OCI-LY7 (cell line): Measurements from ENCODE around the gene EPHX1. TPM values are rescaled to one million over a fixed set of nuclear protein-coding genes. Genes with fewer than 3 reads are reported as not detected.

Source experiments
- BruUV-seq: library from RNA; stranded (reverse); fragments of 400-500 nt; replicated peaks from 2 replicates; lab custom pipeline; 2021; lab: Mats Ljungman, UMichigan
- CTCF ChIA-PET: fragments of 300-600 bp; sonication (Branson Sonifier 250); formaldehyde crosslinking; loops from one replicate; lab custom pipeline; 2022; ENCODE audit warnings: antibody characterized with exemption; ENCODE audit not compliant: unreplicated experiment; lab: Charles Lee
- POLR2A ChIA-PET: fragments of 300-600 bp; sonication (Branson Sonifier 250); formaldehyde crosslinking; loops from one replicate; lab custom pipeline; 2022; ENCODE audit warnings: antibody characterized with exemption; lab: Charles Lee
- DNase-seq: peaks from one replicate; pipeline ENCODE4 v3.0.0-alpha.2; 2015; ENCODE audit warnings: low spot score
- H2AFZ ChIP-seq: fragments of 200-600 bp; sonication (generic), shearing (Covaris generic); 2 replicates; pipeline ENCODE4 v1.6.1; 2014; ENCODE audit warnings: mild to moderate bottlenecking, antibody characterized with exemption, low read length, moderate library complexity
- H3K27ac ChIP-seq: fragments of 200-600 bp; sonication (generic); 2 replicates; pipeline ENCODE4 v1.5.1; 2014; ENCODE audit warnings: mixed run types, low read depth, mild to moderate bottlenecking, moderate library complexity, low read length, inconsistent platforms; ENCODE audit not compliant: poor library complexity, severe bottlenecking
- H3K36me3 ChIP-seq: fragments of 200-600 bp; sonication (generic); 2 replicates; pipeline ENCODE4 v1.6.1; 2014; ENCODE audit warnings: mild to moderate bottlenecking, antibody characterized with exemption, low read length, moderate library complexity, mixed read lengths; ENCODE audit not compliant: insufficient read depth
- H3K4me1 ChIP-seq: fragments of 200-600 bp; sonication (generic); 2 replicates; pipeline ENCODE4 v1.5.1; 2014; ENCODE audit warnings: mild to moderate bottlenecking, low read length; ENCODE audit not compliant: insufficient read depth, poor library complexity, severe bottlenecking
- H3K4me2 ChIP-seq: fragments of 200-600 bp; sonication (generic); 2 replicates; pipeline ENCODE4 v1.6.1; 2014; ENCODE audit warnings: mild to moderate bottlenecking, low read length
- H3K4me3 ChIP-seq: fragments of 200-600 bp; sonication (generic); 2 replicates; pipeline ENCODE4 v1.5.1; 2014; ENCODE audit warnings: mild to moderate bottlenecking, low read depth, low read length; ENCODE audit not compliant: poor library complexity, severe bottlenecking
- H3K79me2 ChIP-seq: fragments of 200-600 bp; sonication (generic); 2 replicates; pipeline ENCODE4 v1.6.1; 2016; ENCODE audit warnings: low read depth, mild to moderate bottlenecking, low read length, moderate library complexity, mixed read lengths; ENCODE audit not compliant: insufficient read depth
- H3K9me2 ChIP-seq: fragments of 200-600 bp; sonication (generic); 2 replicates; pipeline ENCODE4 v1.6.1; 2016; ENCODE audit warnings: mild to moderate bottlenecking, low read length, mixed read lengths; ENCODE audit not compliant: insufficient read depth
- H3K9me3 ChIP-seq: fragments of 200-600 bp; sonication (generic); 2 replicates; pipeline ENCODE4 v1.6.1; 2014; ENCODE audit warnings: mild to moderate bottlenecking, mixed run types, low read length, mixed read lengths
- H4K20me1 ChIP-seq: fragments of 200-600 bp; sonication (generic); 2 replicates; pipeline ENCODE4 v1.6.1; 2014; ENCODE audit warnings: mild to moderate bottlenecking, antibody characterized with exemption, low read length, moderate library complexity, mixed read lengths; ENCODE audit not compliant: insufficient read depth
- CTCF ChIP-seq: fragments of 200-600 bp; sonication (generic); conservative IDR thresholded peaks from 2 replicates; pipeline ENCODE4 v1.5.1; 2014; ENCODE audit warnings: mild to moderate bottlenecking, antibody characterized with exemption, low read length, moderate library complexity, mixed read lengths
- EZH2phosphoT487 ChIP-seq: fragments of 200-600 bp; sonication (generic); IDR thresholded peaks from 2 replicates; pipeline ENCODE4 v1.6.1; 2018; ENCODE audit warnings: low read depth, borderline replicate concordance, mild to moderate bottlenecking, mixed run types, antibody characterized with exemption, low read length, moderate library complexity, mixed read lengths
- intact Hi-C: fragments of 100-400 bp; cut with micrococcal nuclease; formaldehyde crosslinking; loops from one replicate; pipeline ENCODE4 v1.10.0; 2022; ENCODE audit not compliant: unreplicated experiment
- total RNA-seq, 2 experiments: library from RNA; depleted of rRNA in 1 of 2; stranded (reverse); fragments of >200 nt in 1 of 2; shearing (Covaris generic) in 1 of 2; gene quantifications; 2 replicates each; pipeline ENCODE4 v1.2.3, GENCODE V29; 2014 to 2022

The EPHX1 gene
- total RNA-seq, 2 experiments from 2014 or later = 0.44 to 1.3 TPM

- POLR2A ChIA-PET = no interaction called here
- peaks cover 40% of the 10 kb centered on the region; the same call in 1 of the 2 replicates for H3K36me3 ChIP-seq
Observed at GRCh38 chr1:225861834-225862580, 52.1 kb downstream of the EPHX1 start.

GRCh38 chr1:225862581-225862950 is 52.6 kb downstream of the EPHX1 start:
- Histone ChIP-seq H3K79me2 (no peaks in the 10 kb centered on the region), H3K9me3 (no peaks in the 10 kb centered on the region), H4K20me1 (no peaks in the 10 kb centered on the region), H3K4me2 (no peak overlapping the region), H3K4me1 (no peaks in the 10 kb centered on the region), H3K36me3 (peaks cover 42% of the 10 kb centered on the region; the same call in 1 of the 2 replicates), H3K9me2 (no peaks in the 10 kb centered on the region), H3K27ac (no peak overlapping the region), H3K4me3 (no peak overlapping the region), H2AFZ (no peak overlapping the region)
- POLR2A ChIA-PET = no interaction called here
- no peak for DNase-seq
- intact Hi-C loops = no loop called here
- TF ChIP-seq CTCF (no peak), EZH2phosphoT487 (no peak)
- no TSS peak for BruUV-seq
- CTCF ChIA-PET = no interaction called here

More at GRCh38 chr1:225861834-225862580, 52.1 kb downstream of the EPHX1 start:
- Histone ChIP-seq H3K9me3 (no peaks in the 10 kb centered on the region), H3K27ac (no peak overlapping the region), H3K9me2 (no peaks in the 10 kb centered on the region), H3K4me3 (no peak overlapping the region), H4K20me1 (no peaks in the 10 kb centered on the region), H3K4me2 (no peak overlapping the region), H2AFZ (no peak overlapping the region), H3K4me1 (no peaks in the 10 kb centered on the region), H3K79me2 (no peaks in the 10 kb centered on the region)
- no peak for TF ChIP-seq CTCF
- TF ChIP-seq EZH2phosphoT487 = no peak
- CTCF ChIA-PET = no interaction called here
- BruUV-seq = no TSS peak
- DNase-seq = no peak
- intact Hi-C loops = no loop called here

GRCh38 chr1:225863167-225863566 is 53.2 kb downstream of the EPHX1 start:
- intact Hi-C loops = no loop called here
- Histone ChIP-seq H3K4me3 (no peak overlapping the region), H3K27ac (no peak overlapping the region), H3K36me3 (peaks cover 48% of the 10 kb centered on the region), H2AFZ (no peak overlapping the region), H3K9me2 (no peaks in the 10 kb centered on the region), H3K9me3 (no peaks in the 10 kb centered on the region), H3K4me2 (no peak overlapping the region), H3K4me1 (no peaks in the 10 kb centered on the region), H4K20me1 (no peaks in the 10 kb centered on the region), H3K79me2 (no peaks in the 10 kb centered on the region)
- DNase-seq = no peak
- CTCF ChIA-PET = no interaction called here
- POLR2A ChIA-PET = interaction anchor here (0.6 kb wide), 1 partner anchor 438 kb away, joined by 3 read pairs; no protein-coding TSS in a partner anchor
- TF ChIP-seq CTCF (no peak), EZH2phosphoT487 (no peak)
- BruUV-seq = no TSS peak
